ENCODE measurements around the gene NAA60.
A peak's percentile ranks its signal among the peaks of the same experiment; 100 is the strongest.
"Not testable (repeated sequence)": the region's sequence is repeated elsewhere in the genome, so short reads cannot be mapped to it uniquely, and the experiment has no call there.

The NAA60 gene

DNA sequence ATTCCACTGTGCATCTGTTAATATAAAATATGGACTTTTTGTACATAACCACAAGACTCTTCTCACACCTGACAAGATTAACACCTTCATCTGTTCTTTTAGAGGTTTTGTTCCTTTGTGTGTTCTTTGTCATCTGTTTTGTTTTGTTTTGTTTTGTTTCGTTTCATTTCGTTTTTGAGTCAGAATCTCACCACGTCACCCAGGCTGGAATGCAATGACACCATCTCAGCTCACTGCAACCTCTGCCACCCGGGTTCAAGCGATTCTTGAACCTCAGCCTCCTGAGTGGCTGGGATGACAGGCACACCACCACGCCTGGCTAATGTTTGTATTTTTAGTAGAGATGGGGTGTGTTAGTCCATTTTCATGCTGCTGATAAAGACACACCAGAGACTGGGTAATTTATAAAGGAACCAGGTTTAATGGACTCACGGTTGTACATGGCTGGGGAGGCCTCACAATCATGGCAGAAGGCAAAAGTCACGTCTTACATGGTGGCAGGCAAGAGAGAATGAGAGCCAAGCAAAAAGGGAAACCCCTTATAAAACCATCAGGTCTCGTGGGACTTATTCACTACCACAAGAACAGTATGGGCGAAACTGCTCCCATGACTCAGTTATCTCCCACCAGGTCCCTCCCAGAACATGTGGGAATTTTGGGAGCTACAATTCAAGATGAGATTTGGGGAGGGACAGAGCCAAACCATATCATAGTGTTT is 29.6 kb downstream of the NAA60 start:
- H3K4me1 ChIP-seq (ENCODE audit: control insufficient read depth in 2 of 2, insufficient read depth in 2 of 2, low read length in 2 of 2): peaks cover under 1 to 13% of the 10 kb centered on the region in 2 donors

DNA sequence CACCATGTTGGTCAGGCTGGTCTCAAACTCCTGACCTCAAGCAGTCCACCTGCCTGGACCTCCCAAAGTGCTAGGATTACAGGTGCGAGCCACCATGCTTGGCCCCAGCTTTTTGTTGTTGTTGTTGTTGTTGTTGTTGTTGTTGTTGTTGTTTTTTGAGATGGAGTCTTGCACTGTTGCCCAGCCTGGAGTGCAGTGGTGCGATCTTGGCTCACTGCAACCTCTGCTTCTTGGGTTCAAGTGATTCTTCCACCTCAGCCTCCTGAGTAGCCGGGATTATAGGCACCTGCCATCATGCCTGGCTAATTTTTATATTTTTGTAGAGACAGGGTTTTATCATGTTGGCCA is 30.1 kb downstream of the NAA60 start:
- not testable (repeated sequence) for H3K4me3 ChIP-seq (ENCODE audit: low read length in 2 of 2); H3K27me3 ChIP-seq (ENCODE audit: control insufficient read depth in 2 of 2, insufficient read depth in 2 of 2, low read length in 2 of 2); H3K9ac ChIP-seq (ENCODE audit: low read depth in 1 of 2, low read length in 2 of 2); H3K27ac ChIP-seq (ENCODE audit: low read depth in 2 of 2, low read length in 2 of 2); H3K9me3 ChIP-seq (ENCODE audit: control insufficient read depth in 2 of 2, low read length in 2 of 2)
- Histone ChIP-seq H3K36me3 (ENCODE audit: control insufficient read depth in 2 of 2, insufficient read depth in 2 of 2, low read length in 2 of 2) (peaks cover 0 to 14% of the 10 kb centered on the region in 2 donors), H3K4me1 (ENCODE audit: control insufficient read depth in 2 of 2, insufficient read depth in 2 of 2, low read length in 2 of 2) (peaks cover 6 to 18% of the 10 kb centered on the region in 2 donors)

More for the DNA sequence above, 29.6 kb downstream of the NAA60 start:
- H3K36me3 ChIP-seq (ENCODE audit: control insufficient read depth in 2 of 2, insufficient read depth in 2 of 2, low read length in 2 of 2): peaks cover 0 to 11% of the 10 kb centered on the region in 2 donors
- no peak overlapping the region for H3K4me3 ChIP-seq (ENCODE audit: low read length in 2 of 2)
- H3K27ac ChIP-seq (ENCODE audit: low read depth in 2 of 2, low read length in 2 of 2): no peak overlapping the region
- no peak overlapping the region for H3K9ac ChIP-seq (ENCODE audit: low read depth in 1 of 2, low read length in 2 of 2)
- no peaks in the 10 kb centered on the region for H3K9me3 ChIP-seq (ENCODE audit: control insufficient read depth in 2 of 2, low read length in 2 of 2)
- H3K27me3 ChIP-seq (ENCODE audit: control insufficient read depth in 2 of 2, insufficient read depth in 2 of 2, low read length in 2 of 2): no peaks in the 10 kb centered on the region

DNA sequence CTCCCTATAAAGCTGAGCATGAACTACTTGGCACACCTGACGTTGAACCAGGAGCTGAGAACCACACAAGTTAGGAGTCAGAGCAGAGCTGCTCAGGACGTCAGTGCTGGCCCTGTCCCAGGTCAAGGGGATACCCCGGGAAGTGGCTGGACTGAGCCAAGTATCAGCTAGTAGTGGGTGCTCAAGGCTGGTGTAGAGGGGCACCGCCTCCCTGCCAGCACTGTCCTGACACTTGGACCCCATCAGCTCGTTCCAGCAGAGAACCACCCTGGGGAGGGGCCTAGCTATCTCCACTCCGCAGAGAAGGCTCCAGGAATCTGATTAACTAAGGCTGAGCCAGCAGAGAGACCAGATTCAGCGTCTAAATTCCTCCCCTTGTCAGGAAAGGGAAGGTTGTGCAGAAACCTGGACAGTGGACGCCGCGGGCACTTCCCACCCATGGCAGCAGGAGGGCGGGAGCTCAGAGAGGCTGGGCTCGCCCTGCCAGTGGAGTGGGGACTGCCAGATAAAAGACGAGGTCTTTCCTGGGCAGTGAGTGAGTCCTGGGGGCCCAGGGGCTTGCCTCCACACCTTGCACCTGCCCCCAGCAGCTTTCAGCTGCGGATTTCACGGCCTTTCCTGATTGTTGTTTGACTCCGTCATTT is 30.8 kb downstream of the NAA60 start:
- H3K27me3 ChIP-seq (ENCODE audit: control insufficient read depth in 2 of 2, insufficient read depth in 2 of 2, low read length in 2 of 2): no peaks in the 10 kb centered on the region
- no peak overlapping the region for H3K4me3 ChIP-seq (ENCODE audit: low read length in 2 of 2)
- H3K9me3 ChIP-seq (ENCODE audit: control insufficient read depth in 2 of 2, low read length in 2 of 2): no peaks in the 10 kb centered on the region
- no peak overlapping the region for H3K27ac ChIP-seq (ENCODE audit: low read depth in 2 of 2, low read length in 2 of 2)
- H3K4me1 ChIP-seq (ENCODE audit: control insufficient read depth in 2 of 2, insufficient read depth in 2 of 2, low read length in 2 of 2): peaks cover 7 to 21% of the 10 kb centered on the region in 2 donors
- no peak overlapping the region for H3K9ac ChIP-seq (ENCODE audit: low read depth in 1 of 2, low read length in 2 of 2)
- H3K36me3 ChIP-seq (ENCODE audit: control insufficient read depth in 2 of 2, insufficient read depth in 2 of 2, low read length in 2 of 2): peaks cover 2 to 17% of the 10 kb centered on the region in 2 donors

DNA sequence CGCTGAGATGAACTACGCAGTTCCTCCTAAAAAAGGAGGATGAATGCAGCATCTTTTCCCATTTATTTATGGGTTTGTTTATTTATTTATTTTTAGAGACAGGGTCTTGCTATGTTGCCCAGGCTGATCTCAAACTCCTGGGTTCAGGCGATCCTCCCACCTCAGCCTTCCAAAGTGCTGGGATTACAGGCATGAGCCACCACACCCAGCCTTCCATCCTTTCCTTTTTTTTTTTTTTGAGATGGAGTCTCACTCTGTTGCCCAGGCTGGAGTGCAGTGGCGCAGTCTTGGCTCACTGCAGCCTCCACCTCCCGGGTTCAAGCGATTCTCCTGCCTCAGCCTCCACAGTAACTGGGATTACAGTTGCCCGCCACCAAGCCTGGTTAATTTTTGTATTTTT is 31.4 kb downstream of the NAA60 start:
- H3K36me3 ChIP-seq (ENCODE audit: control insufficient read depth in 2 of 2, insufficient read depth in 2 of 2, low read length in 2 of 2): peaks cover 8 to 19% of the 10 kb centered on the region in 2 donors
- H3K4me3 ChIP-seq (ENCODE audit: low read length in 2 of 2); H3K27me3 ChIP-seq (ENCODE audit: control insufficient read depth in 2 of 2, insufficient read depth in 2 of 2, low read length in 2 of 2); H3K9me3 ChIP-seq (ENCODE audit: control insufficient read depth in 2 of 2, low read length in 2 of 2): not testable (repeated sequence)
- peak overlapping the region; percentile 43 to 68 for H3K27ac ChIP-seq (ENCODE audit: low read depth in 2 of 2, low read length in 2 of 2)
- peak overlapping the region in 1 of 2 donors; percentile 7 for H3K9ac ChIP-seq (ENCODE audit: low read depth in 1 of 2, low read length in 2 of 2)
- peaks cover 7 to 21% of the 10 kb centered on the region in 2 donors for H3K4me1 ChIP-seq (ENCODE audit: control insufficient read depth in 2 of 2, insufficient read depth in 2 of 2, low read length in 2 of 2)

DNA sequence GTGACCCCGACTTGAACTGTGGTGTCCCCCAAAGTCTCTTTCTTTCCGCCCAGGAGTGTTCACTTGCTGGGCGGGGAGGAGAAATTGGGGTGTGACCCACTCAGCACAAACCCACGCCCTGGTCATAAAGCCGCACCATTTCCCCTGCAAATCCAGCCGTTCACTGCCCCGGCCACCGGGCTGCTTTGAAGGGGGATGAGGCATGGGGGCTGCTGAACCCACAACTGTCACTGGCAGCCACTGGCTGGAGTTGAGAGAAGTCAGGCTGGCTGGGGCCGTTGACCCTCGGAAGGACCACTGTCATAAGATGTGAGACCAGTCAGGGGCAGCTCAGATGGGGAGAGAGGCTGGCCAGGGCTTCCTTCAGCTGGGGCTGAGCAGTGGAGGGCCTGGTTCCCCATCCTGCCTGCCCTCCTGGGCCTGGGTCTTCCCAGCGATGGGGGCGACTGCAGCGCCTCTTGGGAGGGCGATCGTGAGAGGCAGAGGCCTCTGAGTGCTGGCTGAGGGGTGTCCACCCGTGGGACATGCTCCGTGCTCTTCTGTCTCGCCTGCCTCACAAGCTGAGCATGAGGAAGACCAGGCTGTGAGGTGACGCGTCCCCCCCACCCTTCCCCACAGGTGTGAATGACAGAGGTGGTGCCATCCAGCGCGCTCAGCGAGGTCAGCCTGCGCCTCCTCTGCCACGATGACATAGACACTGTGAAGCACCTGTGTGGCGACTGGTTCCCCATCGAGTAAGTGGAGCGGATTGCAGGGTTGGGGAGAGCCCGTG is 32.3 kb downstream of the NAA60 start:
- Histone ChIP-seq H3K4me1 (ENCODE audit: control insufficient read depth in 2 of 2, insufficient read depth in 2 of 2, low read length in 2 of 2) (peaks cover 7 to 21% of the 10 kb centered on the region in 2 donors), H3K36me3 (ENCODE audit: control insufficient read depth in 2 of 2, insufficient read depth in 2 of 2, low read length in 2 of 2) (peaks cover 11 to 22% of the 10 kb centered on the region in 2 donors), H3K27me3 (ENCODE audit: control insufficient read depth in 2 of 2, insufficient read depth in 2 of 2, low read length in 2 of 2) (no peaks in the 10 kb centered on the region), H3K4me3 (ENCODE audit: low read length in 2 of 2) (peak overlapping the region in 1 of 2 donors; percentile 46), H3K9ac (ENCODE audit: low read depth in 1 of 2, low read length in 2 of 2) (peak overlapping the region in 1 of 2 donors; percentile 7), H3K27ac (ENCODE audit: low read depth in 2 of 2, low read length in 2 of 2) (peak overlapping the region; percentile 43 to 68), H3K9me3 (ENCODE audit: control insufficient read depth in 2 of 2, low read length in 2 of 2) (no peaks in the 10 kb centered on the region)

DNA sequence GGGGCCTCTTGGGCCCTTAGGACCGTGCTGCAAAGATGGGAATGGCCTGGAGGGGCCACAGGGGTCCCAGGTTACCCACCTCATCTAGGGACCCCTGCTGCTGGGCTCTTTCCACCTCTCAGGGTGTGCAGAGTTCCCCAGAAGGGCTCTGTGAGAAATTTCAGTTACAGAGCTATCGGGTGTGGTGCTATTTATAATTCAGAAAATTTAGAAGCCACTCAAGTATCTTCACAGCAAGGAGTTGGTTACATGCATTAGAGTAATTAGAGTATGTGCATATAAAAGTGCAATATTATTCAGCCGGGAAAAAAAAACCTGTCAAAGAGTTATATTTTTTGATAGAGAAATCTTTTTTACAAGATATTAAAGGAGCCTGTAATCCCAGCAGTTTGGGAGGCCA is 32.9 kb downstream of the NAA60 start:
- H3K27me3 ChIP-seq (ENCODE audit: control insufficient read depth in 2 of 2, insufficient read depth in 2 of 2, low read length in 2 of 2): no peaks in the 10 kb centered on the region
- H3K27ac ChIP-seq (ENCODE audit: low read depth in 2 of 2, low read length in 2 of 2): peak overlapping the region in 1 of 2 donors; percentile 43
- no peak overlapping the region for H3K4me3 ChIP-seq (ENCODE audit: low read length in 2 of 2)
- peaks cover 7 to 21% of the 10 kb centered on the region in 2 donors for H3K4me1 ChIP-seq (ENCODE audit: control insufficient read depth in 2 of 2, insufficient read depth in 2 of 2, low read length in 2 of 2)
- no peak overlapping the region for H3K9ac ChIP-seq (ENCODE audit: low read depth in 1 of 2, low read length in 2 of 2)
- peaks cover 12 to 28% of the 10 kb centered on the region in 2 donors for H3K36me3 ChIP-seq (ENCODE audit: control insufficient read depth in 2 of 2, insufficient read depth in 2 of 2, low read length in 2 of 2)
- no peaks in the 10 kb centered on the region for H3K9me3 ChIP-seq (ENCODE audit: control insufficient read depth in 2 of 2, low read length in 2 of 2)

DNA sequence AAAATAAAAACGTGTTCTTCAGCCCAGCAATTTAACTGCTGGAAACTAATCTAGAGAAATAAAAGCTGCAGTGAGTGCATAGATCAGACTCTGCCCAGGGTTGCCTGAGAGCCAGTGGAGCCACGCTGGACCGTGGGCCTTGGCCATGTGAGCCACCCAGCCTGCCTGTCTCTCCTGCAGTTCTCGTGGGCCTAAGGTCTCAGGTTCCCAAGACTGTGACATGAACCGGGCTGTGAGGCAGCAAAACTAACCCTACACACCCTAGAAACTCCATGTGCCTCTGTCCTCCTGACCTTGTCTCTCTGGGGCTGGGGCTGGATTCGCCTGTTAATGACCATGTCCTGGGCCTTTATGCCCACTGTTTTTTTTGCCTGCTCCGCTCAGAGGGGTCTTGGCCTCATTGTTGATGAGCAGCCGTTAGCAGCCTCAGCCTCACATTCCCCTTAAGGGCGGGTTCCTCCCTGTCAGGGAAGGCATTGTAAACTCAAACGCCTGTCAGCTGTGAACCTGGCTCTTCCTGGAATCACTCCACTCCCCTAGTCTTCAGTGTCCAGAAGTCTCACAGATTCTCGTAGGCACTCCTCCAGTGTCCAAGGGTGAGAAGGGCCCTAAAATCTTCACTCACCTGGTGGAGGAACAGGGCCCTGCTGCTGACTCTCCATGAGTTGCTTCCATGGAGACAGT is 34.9 kb downstream of the NAA60 start:
- Histone ChIP-seq H3K27ac (ENCODE audit: low read depth in 2 of 2, low read length in 2 of 2) (peak overlapping the region in 1 of 2 donors; percentile 58), H3K4me1 (ENCODE audit: control insufficient read depth in 2 of 2, insufficient read depth in 2 of 2, low read length in 2 of 2) (peaks cover 7 to 19% of the 10 kb centered on the region in 2 donors), H3K36me3 (ENCODE audit: control insufficient read depth in 2 of 2, insufficient read depth in 2 of 2, low read length in 2 of 2) (peaks cover 30 to 46% of the 10 kb centered on the region in 2 donors), H3K9me3 (ENCODE audit: control insufficient read depth in 2 of 2, low read length in 2 of 2) (no peaks in the 10 kb centered on the region), H3K4me3 (ENCODE audit: low read length in 2 of 2) (no peak overlapping the region), H3K9ac (ENCODE audit: low read depth in 1 of 2, low read length in 2 of 2) (no peak overlapping the region), H3K27me3 (ENCODE audit: control insufficient read depth in 2 of 2, insufficient read depth in 2 of 2, low read length in 2 of 2) (no peaks in the 10 kb centered on the region)

DNA sequence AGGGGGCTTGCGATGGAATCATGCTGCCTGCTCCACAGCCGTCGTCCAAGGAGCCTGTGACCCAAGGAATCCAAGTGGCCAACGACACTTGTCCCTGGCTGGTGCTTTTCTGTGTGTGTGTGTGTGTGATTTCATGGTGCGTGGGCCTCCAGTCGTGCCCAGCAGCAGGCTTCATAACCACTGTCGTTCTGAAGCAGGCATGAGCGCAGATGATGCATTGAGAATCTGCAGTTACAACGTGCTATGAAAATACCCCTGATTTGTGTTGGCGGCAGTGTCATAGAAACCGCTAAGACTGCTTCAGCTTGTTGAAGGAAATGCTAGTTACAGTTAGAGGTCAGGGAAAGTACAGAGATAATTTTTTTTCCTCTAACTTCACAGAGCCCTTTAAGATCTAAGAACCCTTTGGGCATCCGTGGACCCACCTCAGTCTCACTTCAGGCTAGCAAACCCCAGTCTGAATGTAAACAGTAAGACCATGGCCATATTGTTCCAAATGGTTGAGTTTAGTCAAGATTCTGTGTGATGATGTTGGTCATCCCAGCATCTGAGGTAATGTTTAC is 36.3 kb downstream of the NAA60 start:
- H3K27me3 ChIP-seq (ENCODE audit: control insufficient read depth in 2 of 2, insufficient read depth in 2 of 2, low read length in 2 of 2): no peaks in the 10 kb centered on the region
- H3K36me3 ChIP-seq (ENCODE audit: control insufficient read depth in 2 of 2, insufficient read depth in 2 of 2, low read length in 2 of 2): peaks cover 44 to 59% of the 10 kb centered on the region in 2 donors
- H3K27ac ChIP-seq (ENCODE audit: low read depth in 2 of 2, low read length in 2 of 2): no peak overlapping the region
- peaks cover 7 to 18% of the 10 kb centered on the region in 2 donors for H3K4me1 ChIP-seq (ENCODE audit: control insufficient read depth in 2 of 2, insufficient read depth in 2 of 2, low read length in 2 of 2)
- H3K4me3 ChIP-seq (ENCODE audit: low read length in 2 of 2): no peak overlapping the region
- no peak overlapping the region for H3K9ac ChIP-seq (ENCODE audit: low read depth in 1 of 2, low read length in 2 of 2)
- no peaks in the 10 kb centered on the region for H3K9me3 ChIP-seq (ENCODE audit: control insufficient read depth in 2 of 2, low read length in 2 of 2)

DNA sequence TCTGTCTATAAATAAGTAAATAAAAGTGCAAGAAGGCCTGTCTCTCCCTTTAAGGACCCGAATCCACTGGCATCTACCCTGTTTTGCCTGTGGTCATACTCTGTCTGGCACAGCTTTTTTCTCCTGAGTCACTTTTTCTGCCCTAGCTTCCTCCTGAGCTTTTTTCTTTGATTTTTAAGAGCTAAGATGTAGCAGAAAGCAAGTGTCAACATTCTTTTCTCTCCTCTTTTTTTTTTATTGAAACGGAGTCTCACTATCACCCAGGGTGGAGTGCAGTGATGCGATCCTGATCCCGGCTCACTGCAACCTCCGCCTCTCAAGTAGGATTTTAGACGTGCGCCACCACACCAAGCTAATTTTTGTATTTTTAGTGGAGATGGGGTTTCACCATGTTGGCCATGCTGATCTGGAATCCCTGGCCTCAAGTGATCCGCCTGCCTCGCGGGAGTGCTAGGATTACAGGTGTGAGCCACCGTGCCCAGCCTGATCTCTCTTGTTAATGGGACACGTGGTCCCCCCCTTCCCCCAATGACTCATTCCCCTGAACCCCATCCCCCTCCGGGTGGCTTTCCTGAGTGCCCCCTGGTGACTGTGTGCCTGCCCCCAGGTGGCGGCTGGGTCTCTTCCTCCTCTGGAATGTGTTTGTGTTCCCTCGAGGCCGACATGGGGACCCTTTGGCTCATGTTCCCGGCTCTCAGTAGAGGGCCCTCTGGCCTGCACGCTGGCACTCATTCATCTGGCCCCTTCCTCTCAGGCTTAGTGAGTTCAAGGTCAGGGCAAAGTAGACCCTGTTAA is 37.6 kb downstream of the NAA60 start:
- H3K4me1 ChIP-seq (ENCODE audit: control insufficient read depth in 2 of 2, insufficient read depth in 2 of 2, low read length in 2 of 2): peaks cover 7 to 9% of the 10 kb centered on the region in 2 donors
- H3K36me3 ChIP-seq (ENCODE audit: control insufficient read depth in 2 of 2, insufficient read depth in 2 of 2, low read length in 2 of 2): peaks cover 57 to 73% of the 10 kb centered on the region in 2 donors
- no peaks in the 10 kb centered on the region for H3K9me3 ChIP-seq (ENCODE audit: control insufficient read depth in 2 of 2, low read length in 2 of 2)
- H3K9ac ChIP-seq (ENCODE audit: low read depth in 1 of 2, low read length in 2 of 2): no peak overlapping the region
- no peaks in the 10 kb centered on the region for H3K27me3 ChIP-seq (ENCODE audit: control insufficient read depth in 2 of 2, insufficient read depth in 2 of 2, low read length in 2 of 2)
- H3K27ac ChIP-seq (ENCODE audit: low read depth in 2 of 2, low read length in 2 of 2): no peak overlapping the region
- no peak overlapping the region for H3K4me3 ChIP-seq (ENCODE audit: low read length in 2 of 2)

All from mucosa of rectum (tissue), 2 donors.